Astrocyte of the spinal cord (primary cell): ENCODE data around the gene SCN4A.
"Not testable (repeated sequence)": the region's sequence is repeated elsewhere in the genome, so short reads cannot be mapped to it uniquely, and the experiment has no call there.

Experiments used
- DNase-seq: peaks from one replicate; pipeline ENCODE4 v3.0.0; 2011; ENCODE audit warnings: low read depth, low spot score
- H3K4me3 ChIP-seq: 2 replicates; pipeline ENCODE4 v1.5.1; 2011; ENCODE audit warnings: low read depth, mild to moderate bottlenecking, low read length, moderate library complexity
- in situ Hi-C: cut with HindIII; loops from 2 replicates; pipeline ENCODE4 v1.10.0; 2017; ENCODE audit warnings: low sequenced_read_pairs
- TF ChIP-seq, protein P1 (sequence below): IDR thresholded peaks from 2 replicates; pipeline ENCODE4 v1.5.1; 2012; ENCODE audit warnings: low read depth, mild to moderate bottlenecking, low read length, inconsistent platforms

The SCN4A gene

DNA sequence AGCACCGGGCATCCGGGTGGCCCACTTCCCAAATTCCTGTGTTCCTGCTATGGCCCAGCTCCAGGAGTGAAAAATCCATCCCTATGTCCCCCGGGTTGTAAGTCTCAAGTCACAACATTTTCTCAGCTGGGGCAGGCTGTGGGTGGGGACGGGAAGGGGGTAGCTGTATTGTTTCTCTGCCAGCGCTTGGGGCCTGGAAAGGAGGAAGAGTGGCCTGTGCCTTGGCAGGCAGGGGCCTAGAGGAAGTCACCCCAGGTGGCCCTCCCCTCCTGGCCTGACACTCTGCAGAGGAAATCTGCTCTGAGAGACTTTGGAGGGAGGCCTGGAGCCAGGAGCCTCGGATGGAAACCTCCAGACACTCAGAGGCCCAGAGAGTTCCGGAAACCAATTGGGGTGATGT is 10.6 kb upstream of the SCN4A start:
- no peak for DNase-seq
- in situ Hi-C loops: no loop called here
- no peak overlapping the region for H3K4me3 ChIP-seq
- TF ChIP-seq, protein P1, sequence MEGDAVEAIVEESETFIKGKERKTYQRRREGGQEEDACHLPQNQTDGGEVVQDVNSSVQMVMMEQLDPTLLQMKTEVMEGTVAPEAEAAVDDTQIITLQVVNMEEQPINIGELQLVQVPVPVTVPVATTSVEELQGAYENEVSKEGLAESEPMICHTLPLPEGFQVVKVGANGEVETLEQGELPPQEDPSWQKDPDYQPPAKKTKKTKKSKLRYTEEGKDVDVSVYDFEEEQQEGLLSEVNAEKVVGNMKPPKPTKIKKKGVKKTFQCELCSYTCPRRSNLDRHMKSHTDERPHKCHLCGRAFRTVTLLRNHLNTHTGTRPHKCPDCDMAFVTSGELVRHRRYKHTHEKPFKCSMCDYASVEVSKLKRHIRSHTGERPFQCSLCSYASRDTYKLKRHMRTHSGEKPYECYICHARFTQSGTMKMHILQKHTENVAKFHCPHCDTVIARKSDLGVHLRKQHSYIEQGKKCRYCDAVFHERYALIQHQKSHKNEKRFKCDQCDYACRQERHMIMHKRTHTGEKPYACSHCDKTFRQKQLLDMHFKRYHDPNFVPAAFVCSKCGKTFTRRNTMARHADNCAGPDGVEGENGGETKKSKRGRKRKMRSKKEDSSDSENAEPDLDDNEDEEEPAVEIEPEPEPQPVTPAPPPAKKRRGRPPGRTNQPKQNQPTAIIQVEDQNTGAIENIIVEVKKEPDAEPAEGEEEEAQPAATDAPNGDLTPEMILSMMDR: no peak

DNA sequence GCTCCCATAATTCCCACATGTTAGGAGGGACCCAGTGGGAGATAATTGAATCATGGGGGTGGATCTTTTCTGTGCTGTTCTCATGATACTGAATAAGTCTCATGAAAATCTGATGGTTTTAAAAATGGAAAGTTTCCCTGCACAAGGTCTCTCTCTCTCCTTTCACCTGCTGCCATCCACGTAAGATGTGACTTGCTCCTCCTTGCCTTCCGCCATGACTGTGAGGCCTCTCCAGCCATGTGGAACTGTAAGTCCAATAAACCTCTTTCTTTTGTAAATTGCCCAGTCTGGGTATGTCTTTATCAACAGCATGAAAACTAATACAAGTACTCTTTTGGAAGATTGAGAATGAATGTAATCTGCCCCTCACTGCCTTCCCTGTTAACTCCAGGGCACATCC is 9.9 kb upstream of the SCN4A start:
- H3K4me3 ChIP-seq, in situ Hi-C loops, DNase-seq: not testable (repeated sequence)

DNA sequence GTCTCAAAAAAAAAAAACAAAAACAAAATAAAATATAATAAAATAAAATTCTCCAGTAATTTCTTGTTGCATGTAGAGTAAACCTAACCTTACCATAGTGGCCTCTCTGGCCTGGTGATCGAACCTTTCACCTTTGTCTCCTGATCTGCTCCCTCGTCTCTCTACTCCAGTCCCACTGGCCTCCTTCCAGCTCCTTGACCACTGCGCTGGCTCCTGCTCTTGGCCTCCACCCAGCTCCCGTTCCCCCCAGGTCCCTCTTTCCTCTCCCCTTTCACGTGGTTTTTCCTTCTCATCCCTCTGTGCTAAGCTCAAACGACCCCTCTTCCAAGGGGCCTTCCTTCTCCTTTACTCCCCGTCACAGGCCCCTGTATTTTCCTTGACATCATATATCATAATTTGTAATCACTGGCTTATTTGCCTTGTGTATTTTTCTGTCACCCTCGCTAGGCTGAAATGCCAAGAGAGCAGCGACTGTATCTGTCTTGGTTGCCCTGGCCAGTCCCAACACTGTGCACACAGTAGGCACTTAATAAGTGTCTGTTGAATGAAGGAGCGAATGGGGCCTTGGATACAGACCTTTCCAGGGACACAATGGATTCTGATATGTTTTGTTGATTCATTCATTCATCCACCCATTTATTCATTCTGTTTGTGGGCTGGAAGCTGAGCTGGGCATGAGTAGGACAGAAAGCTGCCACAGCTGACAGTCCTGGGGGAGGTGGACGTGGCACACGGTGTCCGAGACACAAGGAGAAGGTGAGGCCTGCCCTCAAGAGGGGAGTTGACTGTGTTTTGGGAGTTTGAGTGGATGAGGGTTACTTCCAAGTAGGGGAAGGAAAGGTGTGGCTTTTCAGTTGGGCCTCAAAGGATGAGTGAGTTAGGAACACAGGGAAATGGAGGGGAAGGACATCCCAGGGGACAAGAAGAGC is 5.8 kb upstream of the SCN4A start:
- TF ChIP-seq, protein P1: no peak
- H3K4me3 ChIP-seq: no peak overlapping the region
- DNase-seq: no peak
- in situ Hi-C loops: no loop called here

DNA sequence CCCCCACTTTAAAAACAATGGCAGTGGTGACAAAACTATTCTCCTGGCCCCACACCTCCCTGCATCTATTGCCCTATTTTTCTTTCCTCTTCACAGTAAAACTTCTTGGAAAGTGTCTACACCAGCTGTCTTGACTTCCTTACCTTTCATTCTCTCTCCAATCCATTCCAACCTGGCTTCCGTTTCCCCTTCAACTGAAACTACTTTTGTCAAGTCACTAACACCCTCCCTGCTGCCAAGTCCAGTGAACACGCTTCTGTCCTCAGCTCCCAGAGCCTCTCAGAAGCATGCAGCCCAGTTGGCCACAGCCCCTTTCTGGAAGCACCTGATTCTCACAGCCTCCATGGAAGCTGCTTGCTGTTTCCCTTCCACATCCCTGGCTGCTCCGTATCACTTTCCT is 4.0 kb upstream of the SCN4A start:
- TF ChIP-seq, protein P1: no peak
- in situ Hi-C loops: no loop called here
- H3K4me3 ChIP-seq: no peak overlapping the region
- no peak for DNase-seq

DNA sequence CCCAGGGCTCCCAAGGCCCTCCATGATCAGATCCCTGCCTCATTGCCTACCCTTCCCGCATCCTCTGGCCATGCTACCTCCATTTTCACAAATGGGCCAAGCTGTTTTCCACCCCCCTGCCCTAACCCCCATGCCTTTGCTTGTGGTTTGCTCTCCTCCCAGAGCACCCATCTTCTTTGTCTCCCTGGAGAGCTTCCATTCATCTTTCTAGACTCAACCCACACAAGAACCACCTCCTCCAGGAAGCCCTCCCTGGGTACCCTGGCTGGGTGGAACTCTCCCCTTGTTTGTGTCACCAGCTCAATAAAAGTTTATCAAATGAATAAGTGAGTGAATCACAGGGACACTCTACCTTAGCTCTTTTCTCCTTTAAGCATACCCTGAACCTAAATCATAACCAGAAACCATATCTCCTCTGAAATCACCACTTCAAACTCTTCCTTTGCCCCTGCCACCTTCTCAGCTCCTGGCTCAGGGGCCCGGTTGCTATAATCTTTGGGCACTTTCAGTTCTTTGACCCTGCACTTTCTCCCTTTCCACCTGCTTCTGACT is 2.9 kb upstream of the SCN4A start:
- in situ Hi-C loops: no loop called here
- DNase-seq: no peak
- TF ChIP-seq, protein P1: no peak
- no peak overlapping the region for H3K4me3 ChIP-seq

DNA sequence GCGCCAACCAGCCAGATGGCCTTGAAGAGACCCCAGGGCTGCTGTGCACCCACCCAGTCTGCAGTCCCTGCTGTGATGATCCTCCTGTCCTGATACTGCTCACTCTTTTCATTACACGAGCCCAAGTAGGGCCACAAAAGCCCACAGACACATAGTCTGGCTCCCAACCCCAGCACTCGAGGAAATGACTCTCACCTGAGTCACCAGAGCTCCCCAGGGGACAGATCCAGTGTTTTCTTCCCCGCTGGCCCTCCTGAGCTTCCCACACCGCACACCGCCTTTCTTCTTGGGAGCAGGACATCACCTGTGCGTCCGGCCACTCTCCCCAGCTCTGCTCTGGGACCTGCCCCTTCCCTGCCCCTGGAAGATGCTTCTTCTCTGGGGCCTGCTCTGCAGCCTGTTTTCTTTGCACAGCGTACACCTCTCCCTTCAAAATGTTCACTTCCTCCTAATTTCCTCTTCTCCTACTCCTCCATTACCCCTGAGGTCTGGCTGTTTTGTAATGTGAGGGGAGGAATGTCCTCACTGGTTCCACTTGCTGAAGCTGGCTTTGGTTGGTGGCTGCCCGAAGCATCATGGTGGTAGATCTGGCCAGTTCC is 2.0 kb upstream of the SCN4A start:
- in situ Hi-C loops: no loop called here
- DNase-seq: peak; percentile 52
- no peak overlapping the region for H3K4me3 ChIP-seq
- TF ChIP-seq, protein P1: no peak

DNA sequence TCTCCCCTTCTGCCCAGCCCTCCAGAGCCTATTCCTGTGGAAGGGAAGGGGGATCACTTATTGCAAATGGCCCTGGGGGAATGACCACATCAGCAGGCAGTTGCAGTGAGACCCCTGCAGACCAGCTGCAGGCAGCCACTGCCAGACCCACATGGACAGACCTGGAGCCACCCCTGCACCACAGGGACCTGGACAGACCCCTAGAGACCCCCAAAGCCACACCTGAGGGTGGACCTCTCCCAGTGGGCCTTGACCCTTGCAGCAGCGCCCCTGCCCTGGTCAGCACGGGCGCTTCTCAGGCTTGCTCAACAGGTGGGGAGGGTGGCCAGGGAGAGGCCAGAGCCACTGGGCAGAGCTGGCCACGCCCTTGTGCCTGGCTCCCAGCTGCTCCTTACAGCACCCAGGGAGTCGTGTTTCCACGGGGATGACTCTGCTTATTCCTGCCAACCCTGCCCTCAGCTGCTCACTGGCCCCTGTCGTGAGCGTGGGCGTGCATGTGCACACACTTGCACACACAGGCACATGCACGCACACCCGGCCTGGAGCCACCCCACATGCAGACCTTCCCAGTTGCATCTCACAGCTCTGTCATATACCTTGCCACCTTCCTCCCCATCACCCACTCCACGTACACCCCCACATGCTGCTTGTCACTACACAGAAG is 1.3 kb upstream of the SCN4A start:
- TF ChIP-seq, protein P1: no peak
- no peak for DNase-seq
- H3K4me3 ChIP-seq: no peak overlapping the region
- in situ Hi-C loops: no loop called here
